ENCODE results near the gene ALKBH7. TPM values are rescaled to one million over a fixed set of nuclear protein-coding genes. Genes with fewer than 3 reads are reported as not detected.

The ALKBH7 gene
- total and polyA plus RNA-seq, 2 of the 13 experiments (the other 11 are each of a cell fraction or from before 2014, with no cell fraction given): 29.6 to 45.9 TPM

DNA sequence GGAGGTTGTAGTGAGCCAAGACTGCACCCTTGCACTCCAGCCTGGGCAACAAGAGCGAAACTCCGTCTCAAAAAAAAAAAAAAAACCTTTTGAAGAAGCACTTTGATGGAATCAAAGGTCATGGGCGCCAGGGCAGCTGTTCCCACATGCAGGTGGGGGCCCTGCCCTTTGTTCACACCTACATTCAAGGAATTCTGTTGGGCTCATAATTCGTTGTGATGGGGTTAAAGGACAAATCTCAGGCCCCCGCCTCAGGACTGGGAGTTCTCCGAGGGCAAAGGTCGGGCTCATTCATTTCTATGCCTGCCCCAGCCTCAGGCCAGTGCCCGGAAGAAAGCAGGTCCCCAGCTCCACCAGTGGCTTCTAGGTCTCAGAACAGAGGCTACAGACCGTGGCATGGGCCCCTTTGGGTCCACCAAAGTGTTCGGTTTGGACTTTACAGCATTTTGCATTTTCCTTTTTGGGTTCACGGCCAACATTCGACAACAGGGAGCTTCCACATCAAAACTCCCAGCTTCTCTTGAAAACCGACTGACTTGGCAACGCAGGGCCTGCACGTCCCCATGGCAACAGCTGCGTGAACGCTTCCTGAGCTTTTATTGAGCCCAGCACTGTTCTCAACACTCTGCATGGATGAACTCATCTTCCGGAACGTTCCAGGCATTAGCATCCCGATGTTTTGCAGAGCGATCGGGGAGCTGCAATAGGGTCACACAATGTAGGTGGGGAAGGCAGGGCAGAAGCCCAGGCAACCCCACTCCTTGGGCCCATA lies 30.4 kb downstream of the ALKBH7 start (continued):
- peak; percentile 71; the same call in 1 of the 2 replicates for TF ChIP-seq ZNF503 (CRISPR knock-in tag; IDR thresholded peaks at IDR 0.05)
- TF ChIP-seq PATZ1 (CRISPR knock-in tag; IDR thresholded peaks at IDR 0.05): peak; percentile 96
- TF ChIP-seq RFX1 (IDR thresholded peaks at IDR 0.05): peak; percentile 81
- TF ChIP-seq ZNF510 (CRISPR knock-in tag; IDR thresholded peaks at IDR 0.05; ENCODE audit: low read depth): 0 out of 2 replicates have a peak, but pooled peaks have one; percentile 36
- peak; percentile 19; the same call in 1 of the 2 replicates for TF ChIP-seq DPF2 (CRISPR knock-in tag; IDR thresholded peaks at IDR 0.05; ENCODE audit: borderline replicate concordance, low read depth)
- TF ChIP-seq TAF1 (CRISPR knock-in tag; IDR thresholded peaks at IDR 0.05): no peak
- TF ChIP-seq POGZ (CRISPR knock-in tag; IDR thresholded peaks at IDR 0.05): no peak
- TF ChIP-seq YEATS4 (CRISPR knock-in tag; IDR thresholded peaks at IDR 0.05; ENCODE audit: borderline replicate concordance): 0 out of 2 replicates have a peak, but pooled peaks have one; percentile 43
- TF ChIP-seq BORCS8-MEF2B (CRISPR knock-in tag; IDR thresholded peaks at IDR 0.05): 0 out of 2 replicates have a peak, but pooled peaks have one; percentile 13
- TF ChIP-seq DMAP1 (CRISPR knock-in tag; IDR thresholded peaks at IDR 0.05): no peak
- no peak for TF ChIP-seq KDM4B (CRISPR knock-in tag; IDR thresholded peaks at IDR 0.05)
- 0 out of 2 replicates have a peak, but pooled peaks have one; percentile 50 for TF ChIP-seq RXRB (CRISPR knock-in tag; IDR thresholded peaks at IDR 0.05; ENCODE audit: borderline replicate concordance)
- TF ChIP-seq HMG20B (CRISPR knock-in tag; conservative IDR thresholded peaks at IDR 0.05): peak; percentile 57
- peak; percentile 97 for TF ChIP-seq TBX2 (CRISPR knock-in tag; IDR thresholded peaks at IDR 0.05; ENCODE audit: borderline replicate concordance)
- 0 out of 2 replicates have a peak, but pooled peaks have one; percentile 10 for TF ChIP-seq HDAC1 (CRISPR knock-in tag; IDR thresholded peaks at IDR 0.05)
- peak; percentile 63 for TF ChIP-seq SP5 (CRISPR knock-in tag; IDR thresholded peaks at IDR 0.05; ENCODE audit: borderline replicate concordance, low read depth)
- TF ChIP-seq, protein P1, sequence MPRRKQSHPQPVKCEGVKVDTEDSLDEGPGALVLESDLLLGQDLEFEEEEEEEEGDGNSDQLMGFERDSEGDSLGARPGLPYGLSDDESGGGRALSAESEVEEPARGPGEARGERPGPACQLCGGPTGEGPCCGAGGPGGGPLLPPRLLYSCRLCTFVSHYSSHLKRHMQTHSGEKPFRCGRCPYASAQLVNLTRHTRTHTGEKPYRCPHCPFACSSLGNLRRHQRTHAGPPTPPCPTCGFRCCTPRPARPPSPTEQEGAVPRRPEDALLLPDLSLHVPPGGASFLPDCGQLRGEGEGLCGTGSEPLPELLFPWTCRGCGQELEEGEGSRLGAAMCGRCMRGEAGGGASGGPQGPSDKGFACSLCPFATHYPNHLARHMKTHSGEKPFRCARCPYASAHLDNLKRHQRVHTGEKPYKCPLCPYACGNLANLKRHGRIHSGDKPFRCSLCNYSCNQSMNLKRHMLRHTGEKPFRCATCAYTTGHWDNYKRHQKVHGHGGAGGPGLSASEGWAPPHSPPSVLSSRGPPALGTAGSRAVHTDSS (CRISPR knock-in tag; conservative IDR thresholded peaks at IDR 0.05): no peak
- TF ChIP-seq ARNT2 (CRISPR knock-in tag; IDR thresholded peaks at IDR 0.05; ENCODE audit: low read depth): no peak
- peak; percentile 51; the same call in 1 of the 2 replicates for TF ChIP-seq ZFP91 (CRISPR knock-in tag; IDR thresholded peaks at IDR 0.05; ENCODE audit: borderline replicate concordance)
